GF-D8 (cell line): ENCODE results near the gene BCHE.
"Not testable (repeated sequence)": the region's sequence is repeated elsewhere in the genome, so short reads cannot be mapped to it uniquely, and the experiment has no call there.

Experiments used
- DNase-seq: peaks from one replicate; lab custom pipeline; 2025; lab: John Stamatoyannopoulos, UW

Gene BCHE

GRCh38 chr3:165816209-165816608 lies 21.0 kb downstream of the BCHE start:
- DNase-seq = no peak

- no peak for DNase-seq
Observed at GRCh38 chr3:165815682-165816081, 21.5 kb downstream of the BCHE start.

- no peak for DNase-seq
Observed at GRCh38 chr3:165814380-165814779, 22.8 kb downstream of the BCHE start.

- not testable (repeated sequence) for DNase-seq
Observed at GRCh38 chr3:165807937-165808336, 29.3 kb downstream of the BCHE start.

GRCh38 chr3:165805946-165806561 lies 31.2 kb downstream of the BCHE start:
- DNase-seq = no peak

GRCh38 chr3:165803471-165803870 lies 33.8 kb downstream of the BCHE start:
- no peak for DNase-seq

GRCh38 chr3:165800970-165801369 lies 36.3 kb downstream of the BCHE start:
- DNase-seq = no peak

GRCh38 chr3:165799026-165799425 lies 38.2 kb downstream of the BCHE start:
- no peak for DNase-seq

GRCh38 chr3:165797551-165797950 lies 39.7 kb downstream of the BCHE start:
- no peak for DNase-seq

- no peak for DNase-seq
Observed at GRCh38 chr3:165796701-165797100, 40.5 kb downstream of the BCHE start.

GRCh38 chr3:165788531-165788930 lies 48.7 kb downstream of the BCHE start:
- no peak for DNase-seq

- DNase-seq = no peak
Observed at GRCh38 chr3:165786013-165786412, 51.2 kb downstream of the BCHE start.

- no peak for DNase-seq
Observed at GRCh38 chr3:165784337-165784736, 52.9 kb downstream of the BCHE start.

GRCh38 chr3:165783383-165783782 lies 53.8 kb downstream of the BCHE start:
- DNase-seq = no peak

GRCh38 chr3:165778891-165779290 lies 58.3 kb downstream of the BCHE start:
- DNase-seq = no peak

GRCh38 chr3:165778456-165778855 lies 58.8 kb downstream of the BCHE start:
- no peak for DNase-seq

- no peak for DNase-seq
Observed at GRCh38 chr3:165775824-165776223, 61.4 kb downstream of the BCHE start.

- DNase-seq = no peak
Observed at GRCh38 chr3:165770781-165771180, 66.4 kb downstream of the BCHE start.

GRCh38 chr3:165768680-165769079 lies 68.5 kb downstream of the BCHE start:
- no peak for DNase-seq

- DNase-seq = no peak
Observed at GRCh38 chr3:165759041-165759440, 78.2 kb downstream of the BCHE start.

GRCh38 chr3:165755571-165755970 lies 81.7 kb downstream of the BCHE start:
- no peak for DNase-seq

GRCh38 chr3:165754219-165755007 lies 82.8 kb downstream of the BCHE start:
- DNase-seq = no peak

GRCh38 chr3:165753560-165753959 lies 83.7 kb downstream of the BCHE start:
- DNase-seq = no peak

- DNase-seq = no peak
Observed at GRCh38 chr3:165751637-165752036, 85.6 kb downstream of the BCHE start.
